GM12878 (cell line): ENCODE results near the gene NOCT. TPM values are rescaled to one million over a fixed set of nuclear protein-coding genes. Genes with fewer than 3 reads are reported as not detected.

ENCODE experiments used
- ATF7 ChIP-seq: fragments of 450-650 bp; IDR thresholded peaks from 2 replicates; pipeline ENCODE4 v1.6.1; 2016; ENCODE audit warnings: low read depth, mild to moderate bottlenecking
- CBX3 ChIP-seq: fragments of 200-600 bp; sonication (generic); IDR thresholded peaks from 2 replicates; pipeline ENCODE4 v1.6.1; 2016; ENCODE audit warnings: low read depth, borderline replicate concordance
- CHD1 ChIP-seq: IDR thresholded peaks from 2 replicates; pipeline ENCODE4 v1.6.1; 2012; ENCODE audit warnings: low read depth, low read length, improper control_type of control experiment
- CHD2 ChIP-seq: IDR thresholded peaks from 2 replicates; pipeline ENCODE4 v1.6.1; 2011; ENCODE audit warnings: low read depth, low read length, improper control_type of control experiment, borderline replicate concordance
- CTCF ChIP-seq, 3 experiments: IDR thresholded peaks in 2 of 3; conservative IDR thresholded peaks in 1 of 3; 2 replicates each; pipeline ENCODE4 v1.5.1; 2011; ENCODE audit warnings: low read depth in 3 of 3, low read length in 3 of 3, mild to moderate bottlenecking in 3 of 3, control low read depth in 2 of 3, moderate library complexity in 2 of 3, inconsistent platforms in 1 of 3, mixed read lengths in 1 of 3; ENCODE audit not compliant: control insufficient read depth in 2 of 3, insufficient read depth in 1 of 3; ENCODE audit errors: extremely low read depth in 1 of 3
- IKZF2 ChIP-seq, 2 experiments: fragments of 450-650 bp; IDR thresholded peaks; 2 replicates each; pipeline ENCODE4 v1.6.1; 2017; ENCODE audit warnings: mild to moderate bottlenecking in 2 of 2, moderate library complexity in 2 of 2
- MTA2 ChIP-seq: fragments of 450-650 bp; IDR thresholded peaks from 2 replicates; pipeline ENCODE4 v1.6.1; 2016; ENCODE audit warnings: low read depth, mild to moderate bottlenecking, moderate library complexity
- MXI1 ChIP-seq: fragments of 150-350 bp; IDR thresholded peaks from 2 replicates; pipeline ENCODE4 v1.6.1; 2011; ENCODE audit warnings: low read depth, mild to moderate bottlenecking, inconsistent platforms, low read length, improper control_type of control experiment
- NFXL1 ChIP-seq: fragments of 450-650 bp; IDR thresholded peaks from 2 replicates; pipeline ENCODE4 v1.6.1; 2017; ENCODE audit warnings: antibody characterized with exemption, mild to moderate bottlenecking, borderline replicate concordance
- NR2C2 ChIP-seq: IDR thresholded peaks from 2 replicates; pipeline ENCODE4 v1.6.1; 2011; ENCODE audit warnings: borderline replicate concordance, low read depth; ENCODE audit not compliant: control insufficient read depth, insufficient read length
- NR2F1 ChIP-seq: fragments of 450-650 bp; conservative IDR thresholded peaks from 2 replicates; pipeline ENCODE4 v1.6.1; 2017; ENCODE audit warnings: mild to moderate bottlenecking
- TCF3 ChIP-seq: IDR thresholded peaks from 2 replicates; pipeline ENCODE4 v1.6.1; 2012; ENCODE audit warnings: low read depth, mild to moderate bottlenecking, low read length, borderline replicate concordance; ENCODE audit not compliant: insufficient read depth
- WRNIP1 ChIP-seq: IDR thresholded peaks from 2 replicates; pipeline ENCODE4 v1.6.1; 2011; ENCODE audit warnings: low read depth, low read length, improper control_type of control experiment, borderline replicate concordance
- ZNF207 ChIP-seq: fragments of 450-650 bp; IDR thresholded peaks from 2 replicates; pipeline ENCODE4 v1.6.1; 2014; ENCODE audit warnings: antibody characterized with exemption, mild to moderate bottlenecking, borderline replicate concordance
- ZNF622 ChIP-seq: fragments of 450-650 bp; IDR thresholded peaks from 2 replicates; pipeline ENCODE4 v1.6.1; 2017; ENCODE audit warnings: mild to moderate bottlenecking, inconsistent platforms
- polyA plus RNA-seq, 11 experiments: library from polyadenylated mRNA; depleted of rRNA in 4 of 11; unstranded in 6 of 11; stranded (reverse) in 5 of 11; fragments of >200 nt; fragmentation: Nextera tagmentation in 4 of 11; fragmentation: Illumina TruSeq in 1 of 11; extraction: Ambion mirVana in 4 of 11; extraction: Trizol in 1 of 11; gene quantifications; 1 replicate in 1 of 11; 2 replicates in 10 of 11; pipeline versions ENCODE4 v1.2.1 to v1.2.3, GENCODE V29; 2011 to 2016; ENCODE audit warnings: inconsistent platforms in 2 of 11, missing spikeins in 2 of 11, low read depth in 1 of 11
- total RNA-seq, 4 experiments: library from RNA; depleted of rRNA in 3 of 4; stranded (reverse); fragments of >200 nt in 3 of 4; fragmentation: Illumina TruSeq in 1 of 4; extraction: Trizol in 1 of 4; gene quantifications; 2 replicates each; pipeline versions ENCODE4 v1.2.1 to v1.2.3, GENCODE V29; 2013 to 2021
- TF ChIP-seq, protein P1 (sequence below): fragments of 450-650 bp; IDR thresholded peaks from 2 replicates; pipeline ENCODE4 v1.6.1; 2017; ENCODE audit warnings: mild to moderate bottlenecking
- TF ChIP-seq, protein P2 (sequence below): fragments of 450-650 bp; IDR thresholded peaks from 2 replicates; pipeline ENCODE4 v1.6.1; 2018; ENCODE audit warnings: borderline replicate concordance, mild to moderate bottlenecking; ENCODE audit not compliant: partially characterized antibody
- TF ChIP-seq, protein P3 (sequence below): fragments of 450-650 bp; conservative IDR thresholded peaks from 2 replicates; pipeline ENCODE4 v1.6.1; 2017; ENCODE audit warnings: mild to moderate bottlenecking, moderate library complexity
- TF ChIP-seq, protein P4 (sequence below): IDR thresholded peaks from 2 replicates; pipeline ENCODE4 v1.6.1; 2012; ENCODE audit warnings: low read depth, low read length, improper control_type of control experiment

NOCT gene
- total and polyA plus RNA-seq, 10 of the 15 experiments (the other 5 are each of a cell fraction or from before 2014, with no cell fraction given): 1.4 to 17.6 (median 8.1) TPM

DNA sequence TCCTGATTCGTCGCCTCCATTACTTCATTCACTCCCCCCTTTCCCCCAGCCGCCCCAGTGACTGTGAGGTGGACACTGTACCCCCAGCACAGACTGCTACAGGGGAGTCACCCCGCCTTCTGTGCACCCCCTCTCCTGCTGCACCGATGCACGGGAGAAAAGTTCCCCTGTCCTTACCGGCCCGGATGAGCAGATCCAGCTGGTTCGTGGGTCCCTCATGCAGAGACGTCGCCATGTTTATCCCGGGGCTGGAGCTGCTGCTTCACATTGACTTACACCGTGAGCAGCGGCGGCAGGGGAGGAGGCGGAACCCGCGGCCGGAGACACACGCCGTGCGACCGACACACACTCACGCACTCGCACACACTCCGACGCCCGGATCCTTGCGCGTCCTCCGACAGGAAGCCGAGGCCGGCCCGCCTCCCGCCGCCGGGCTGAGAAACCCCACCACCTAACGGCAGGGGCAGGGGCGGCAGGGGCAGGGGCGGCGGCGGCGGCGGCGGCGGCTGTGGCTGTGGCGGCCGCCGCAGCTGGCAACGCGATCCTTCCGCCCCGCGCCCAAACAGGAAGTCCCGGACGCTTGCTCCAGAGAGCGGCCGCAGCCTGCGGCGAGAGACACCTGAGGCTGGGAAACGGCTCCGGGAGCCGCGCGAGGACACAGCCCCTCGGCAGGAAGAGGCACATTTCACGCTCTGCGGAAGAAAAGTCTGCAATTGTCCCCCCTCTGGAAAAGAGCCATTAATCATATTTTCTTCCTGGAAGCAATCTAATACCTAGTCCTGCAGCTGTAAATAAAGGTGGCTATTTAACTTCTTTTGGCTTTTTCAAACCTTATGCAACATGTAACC is 68.6 kb downstream of the NOCT start (continued):
- TF ChIP-seq, protein P1, sequence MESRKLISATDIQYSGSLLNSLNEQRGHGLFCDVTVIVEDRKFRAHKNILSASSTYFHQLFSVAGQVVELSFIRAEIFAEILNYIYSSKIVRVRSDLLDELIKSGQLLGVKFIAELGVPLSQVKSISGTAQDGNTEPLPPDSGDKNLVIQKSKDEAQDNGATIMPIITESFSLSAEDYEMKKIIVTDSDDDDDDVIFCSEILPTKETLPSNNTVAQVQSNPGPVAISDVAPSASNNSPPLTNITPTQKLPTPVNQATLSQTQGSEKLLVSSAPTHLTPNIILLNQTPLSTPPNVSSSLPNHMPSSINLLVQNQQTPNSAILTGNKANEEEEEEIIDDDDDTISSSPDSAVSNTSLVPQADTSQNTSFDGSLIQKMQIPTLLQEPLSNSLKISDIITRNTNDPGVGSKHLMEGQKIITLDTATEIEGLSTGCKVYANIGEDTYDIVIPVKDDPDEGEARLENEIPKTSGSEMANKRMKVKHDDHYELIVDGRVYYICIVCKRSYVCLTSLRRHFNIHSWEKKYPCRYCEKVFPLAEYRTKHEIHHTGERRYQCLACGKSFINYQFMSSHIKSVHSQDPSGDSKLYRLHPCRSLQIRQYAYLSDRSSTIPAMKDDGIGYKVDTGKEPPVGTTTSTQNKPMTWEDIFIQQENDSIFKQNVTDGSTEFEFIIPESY: no peak
- TF ChIP-seq, protein P2, sequence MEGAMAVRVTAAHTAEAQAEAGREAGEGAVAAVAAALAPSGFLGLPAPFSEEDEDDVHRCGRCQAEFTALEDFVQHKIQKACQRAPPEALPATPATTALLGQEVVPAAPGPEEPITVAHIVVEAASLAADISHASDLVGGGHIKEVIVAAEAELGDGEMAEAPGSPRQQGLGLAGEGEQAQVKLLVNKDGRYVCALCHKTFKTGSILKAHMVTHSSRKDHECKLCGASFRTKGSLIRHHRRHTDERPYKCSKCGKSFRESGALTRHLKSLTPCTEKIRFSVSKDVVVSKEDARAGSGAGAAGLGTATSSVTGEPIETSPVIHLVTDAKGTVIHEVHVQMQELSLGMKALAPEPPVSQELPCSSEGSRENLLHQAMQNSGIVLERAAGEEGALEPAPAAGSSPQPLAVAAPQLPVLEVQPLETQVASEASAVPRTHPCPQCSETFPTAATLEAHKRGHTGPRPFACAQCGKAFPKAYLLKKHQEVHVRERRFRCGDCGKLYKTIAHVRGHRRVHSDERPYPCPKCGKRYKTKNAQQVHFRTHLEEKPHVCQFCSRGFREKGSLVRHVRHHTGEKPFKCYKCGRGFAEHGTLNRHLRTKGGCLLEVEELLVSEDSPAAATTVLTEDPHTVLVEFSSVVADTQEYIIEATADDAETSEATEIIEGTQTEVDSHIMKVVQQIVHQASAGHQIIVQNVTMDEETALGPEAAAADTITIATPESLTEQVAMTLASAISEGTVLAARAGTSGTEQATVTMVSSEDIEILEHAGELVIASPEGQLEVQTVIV: peak; percentile 9
- TF ChIP-seq, protein P3, sequence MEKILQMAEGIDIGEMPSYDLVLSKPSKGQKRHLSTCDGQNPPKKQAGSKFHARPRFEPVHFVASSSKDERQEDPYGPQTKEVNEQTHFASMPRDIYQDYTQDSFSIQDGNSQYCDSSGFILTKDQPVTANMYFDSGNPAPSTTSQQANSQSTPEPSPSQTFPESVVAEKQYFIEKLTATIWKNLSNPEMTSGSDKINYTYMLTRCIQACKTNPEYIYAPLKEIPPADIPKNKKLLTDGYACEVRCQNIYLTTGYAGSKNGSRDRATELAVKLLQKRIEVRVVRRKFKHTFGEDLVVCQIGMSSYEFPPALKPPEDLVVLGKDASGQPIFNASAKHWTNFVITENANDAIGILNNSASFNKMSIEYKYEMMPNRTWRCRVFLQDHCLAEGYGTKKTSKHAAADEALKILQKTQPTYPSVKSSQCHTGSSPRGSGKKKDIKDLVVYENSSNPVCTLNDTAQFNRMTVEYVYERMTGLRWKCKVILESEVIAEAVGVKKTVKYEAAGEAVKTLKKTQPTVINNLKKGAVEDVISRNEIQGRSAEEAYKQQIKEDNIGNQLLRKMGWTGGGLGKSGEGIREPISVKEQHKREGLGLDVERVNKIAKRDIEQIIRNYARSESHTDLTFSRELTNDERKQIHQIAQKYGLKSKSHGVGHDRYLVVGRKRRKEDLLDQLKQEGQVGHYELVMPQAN: no peak; the same call in 1 of the 2 replicates
- no peak for TF ChIP-seq CBX3
- no peak for TF ChIP-seq WRNIP1
- TF ChIP-seq, protein P4, sequence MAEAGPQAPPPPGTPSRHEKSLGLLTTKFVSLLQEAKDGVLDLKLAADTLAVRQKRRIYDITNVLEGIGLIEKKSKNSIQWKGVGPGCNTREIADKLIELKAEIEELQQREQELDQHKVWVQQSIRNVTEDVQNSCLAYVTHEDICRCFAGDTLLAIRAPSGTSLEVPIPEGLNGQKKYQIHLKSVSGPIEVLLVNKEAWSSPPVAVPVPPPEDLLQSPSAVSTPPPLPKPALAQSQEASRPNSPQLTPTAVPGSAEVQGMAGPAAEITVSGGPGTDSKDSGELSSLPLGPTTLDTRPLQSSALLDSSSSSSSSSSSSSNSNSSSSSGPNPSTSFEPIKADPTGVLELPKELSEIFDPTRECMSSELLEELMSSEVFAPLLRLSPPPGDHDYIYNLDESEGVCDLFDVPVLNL: no peak
- TF ChIP-seq IKZF2 (IDR thresholded peaks at IDR 0.05): peak; percentile 17 to 64; a peak in 2 of 4 replicates
- TF ChIP-seq ZNF207: no peak
- TF ChIP-seq MXI1: 0 out of 2 replicates have a peak, but pooled peaks have one; percentile 27
- peak; percentile 93 for TF ChIP-seq CHD2
- TF ChIP-seq ATF7: peak; percentile 78
- no peak for TF ChIP-seq CHD1
- peak; percentile 46; the same call in 1 of the 2 replicates for TF ChIP-seq NR2F1
- no peak for TF ChIP-seq NR2C2
- no peak for TF ChIP-seq NFXL1
- no peak for TF ChIP-seq MTA2
- TF ChIP-seq TCF3: 0 out of 2 replicates have a peak, but pooled peaks have one; percentile 39
- no peak for TF ChIP-seq ZNF622
- TF ChIP-seq CTCF (IDR thresholded peaks at IDR 0.05 in 2 of 3, conservative IDR thresholded peaks at IDR 0.05 in 1 of 3; ENCODE audit: control insufficient read depth in 2 of 3, extremely low read depth in 1 of 3, insufficient read depth in 1 of 3, low read depth in 3 of 3, low read length in 3 of 3): 0 out of 6 replicates have a peak, but pooled peaks of 2 of the 3 experiments have one; percentile 2 to 32
